Hematopoietic multipotent progenitor cell treated with erythropoietin and hydrocortisone succinate and interleukin-3 and kit ligand, for 4 days (in vitro differentiated cells): ENCODE data around the gene SLC7A1.

Experiments
- DNase-seq: peaks from one replicate; pipeline ENCODE4 v3.0.0-alpha.2; 2015

Gene SLC7A1

DNA sequence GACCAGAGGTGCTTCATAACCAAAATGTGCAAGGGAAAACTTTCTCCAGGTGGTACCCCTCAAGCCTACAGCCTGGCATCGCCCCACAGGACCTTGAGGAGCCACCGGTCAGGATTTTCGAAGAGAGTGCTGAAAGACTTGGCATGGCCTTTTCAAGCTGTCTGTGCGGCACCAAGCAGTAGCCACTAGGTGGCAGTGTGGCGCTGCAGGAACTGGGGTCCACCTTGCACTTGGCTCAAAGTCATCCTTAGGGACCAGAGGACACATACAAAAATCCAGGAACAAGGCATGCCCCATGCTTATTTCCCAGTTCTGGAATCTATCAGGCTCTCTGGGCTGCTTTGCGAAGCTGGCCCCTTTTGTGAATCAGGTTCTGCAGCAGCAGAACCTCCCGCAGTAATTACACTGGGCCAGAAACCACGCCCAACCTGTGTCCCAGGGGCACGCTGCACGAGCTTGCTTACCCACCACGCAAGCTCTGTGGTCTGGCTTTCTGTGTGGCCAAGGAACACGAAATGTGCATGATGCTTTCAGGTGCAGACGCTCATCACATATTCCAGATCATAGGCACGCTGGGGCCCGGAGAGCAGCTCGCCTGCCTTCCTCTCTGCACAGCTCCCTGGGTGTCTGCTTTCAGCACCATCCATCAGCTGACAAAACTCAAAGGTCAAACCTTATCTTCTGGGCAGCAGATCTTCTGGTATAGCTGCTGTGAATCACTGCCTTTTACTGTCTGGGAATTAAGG, 87.2 kb downstream of the SLC7A1 start:
- peak; percentile 85 for DNase-seq

DNA sequence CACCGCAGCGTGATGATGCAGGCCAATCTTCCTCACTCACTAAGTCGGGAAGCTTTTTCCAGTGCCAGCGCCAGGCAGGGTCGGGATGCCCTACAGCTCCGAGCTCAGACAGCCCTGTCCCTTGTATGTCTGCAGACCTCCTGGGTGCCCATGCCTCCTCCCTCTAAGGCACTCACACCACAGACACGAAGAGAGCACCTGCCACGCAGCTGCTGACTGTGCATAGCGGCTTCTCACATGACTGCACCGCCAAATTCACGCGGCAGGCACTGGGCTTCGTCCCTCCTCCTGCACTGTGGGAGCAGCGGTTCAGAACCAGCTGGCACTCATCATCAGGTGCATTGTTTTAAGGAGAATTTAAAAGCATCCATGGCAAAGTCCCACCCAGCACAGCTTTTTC, 88.1 kb downstream of the SLC7A1 start:
- no peak for DNase-seq

DNA sequence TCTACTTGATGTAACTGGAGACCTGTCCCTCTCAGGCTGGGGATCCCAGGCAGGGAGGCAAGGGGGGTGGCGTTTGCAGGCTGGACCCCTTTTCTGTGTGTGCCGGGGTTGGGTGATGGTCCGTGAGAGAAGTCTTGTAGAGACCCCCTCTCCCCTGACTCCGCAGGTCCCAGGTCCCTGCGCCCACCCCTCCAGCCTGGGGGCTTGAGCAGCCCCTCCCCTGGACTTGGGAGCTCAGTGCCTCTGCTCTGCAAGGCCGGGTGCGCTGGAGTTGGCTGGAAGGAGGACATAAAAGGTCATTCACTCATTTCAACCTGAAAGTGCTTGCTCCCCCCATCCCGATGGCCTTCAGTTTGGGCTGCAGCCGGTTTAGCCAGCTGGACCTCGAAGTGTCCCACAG, 89.5 kb downstream of the SLC7A1 start:
- DNase-seq = no peak

DNA sequence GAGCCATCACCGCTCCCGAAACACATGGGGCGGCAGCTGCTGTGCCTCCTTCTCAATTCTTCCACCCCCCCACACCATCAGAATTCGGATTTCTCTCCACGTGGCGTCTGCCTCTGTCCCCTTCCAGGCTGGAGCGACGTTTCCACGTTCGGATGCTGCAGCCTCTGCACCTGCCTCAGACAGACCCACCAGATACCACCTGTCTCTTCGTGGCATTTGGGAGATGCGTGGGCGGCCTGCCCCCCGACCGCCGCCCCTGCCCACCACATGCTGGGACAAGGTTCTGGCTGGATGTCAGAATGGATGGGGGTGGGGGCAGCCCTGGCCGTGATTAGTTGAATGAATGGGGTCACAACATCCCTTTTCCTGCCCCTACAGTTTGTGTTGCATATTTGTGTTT, 90.0 kb downstream of the SLC7A1 start:
- no peak for DNase-seq

DNA sequence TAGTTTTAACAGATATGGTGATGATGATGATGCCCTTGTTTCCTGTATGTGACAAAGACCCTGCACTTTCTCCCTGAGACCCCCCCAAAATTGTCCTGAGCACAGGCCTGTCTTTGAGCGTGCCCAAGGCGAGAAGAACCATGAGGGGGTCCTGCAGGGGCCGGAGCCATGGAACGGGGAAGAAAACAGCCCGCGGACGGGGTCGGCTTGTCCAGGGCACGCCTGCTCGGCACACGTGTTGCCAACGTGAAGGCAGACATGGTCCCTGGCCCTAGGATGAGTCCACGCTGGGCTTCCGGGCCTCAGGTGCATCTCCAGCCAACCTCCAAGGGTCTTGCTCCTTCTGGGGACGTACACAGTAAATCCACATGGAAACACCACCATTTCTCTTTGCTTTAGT, 90.8 kb downstream of the SLC7A1 start:
- DNase-seq = no peak

DNA sequence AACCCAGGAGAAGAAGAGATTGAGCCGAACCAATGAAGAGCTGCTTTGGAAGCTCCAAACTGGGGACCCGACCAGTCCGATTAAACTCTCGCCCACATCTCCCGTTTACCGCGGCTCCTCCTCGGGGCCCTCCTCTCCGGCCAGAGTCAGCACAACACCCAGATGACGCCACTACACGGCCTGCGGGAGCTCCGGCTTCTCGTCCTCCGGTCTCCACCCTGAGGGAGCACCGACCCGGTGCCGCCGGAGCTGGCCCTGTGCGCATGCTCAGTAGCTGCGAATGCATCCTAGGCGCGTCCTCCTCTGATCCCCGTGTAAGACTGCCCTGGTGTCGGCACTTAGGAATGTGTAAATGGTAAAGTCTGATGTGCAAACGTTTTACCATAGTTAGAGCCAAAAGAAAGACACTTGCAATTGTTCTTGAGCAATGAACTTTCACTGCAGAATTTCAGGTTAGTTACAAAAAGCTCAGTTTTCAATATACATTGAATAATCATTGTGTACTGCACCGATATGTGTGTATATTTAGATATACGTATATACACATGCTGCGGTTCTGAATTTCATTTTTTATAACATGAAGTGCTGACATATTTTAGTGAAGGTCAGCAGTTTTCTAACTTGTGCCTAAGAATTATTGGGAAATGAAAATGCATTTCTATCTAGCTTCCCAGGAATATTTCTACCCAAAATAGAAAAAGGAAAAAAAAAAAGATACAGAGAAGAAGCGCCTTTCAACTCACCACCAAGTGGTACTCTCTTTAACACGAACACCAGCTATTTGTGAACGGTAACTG, 92.2 kb downstream of the SLC7A1 start:
- peak; percentile 21 for DNase-seq

DNA sequence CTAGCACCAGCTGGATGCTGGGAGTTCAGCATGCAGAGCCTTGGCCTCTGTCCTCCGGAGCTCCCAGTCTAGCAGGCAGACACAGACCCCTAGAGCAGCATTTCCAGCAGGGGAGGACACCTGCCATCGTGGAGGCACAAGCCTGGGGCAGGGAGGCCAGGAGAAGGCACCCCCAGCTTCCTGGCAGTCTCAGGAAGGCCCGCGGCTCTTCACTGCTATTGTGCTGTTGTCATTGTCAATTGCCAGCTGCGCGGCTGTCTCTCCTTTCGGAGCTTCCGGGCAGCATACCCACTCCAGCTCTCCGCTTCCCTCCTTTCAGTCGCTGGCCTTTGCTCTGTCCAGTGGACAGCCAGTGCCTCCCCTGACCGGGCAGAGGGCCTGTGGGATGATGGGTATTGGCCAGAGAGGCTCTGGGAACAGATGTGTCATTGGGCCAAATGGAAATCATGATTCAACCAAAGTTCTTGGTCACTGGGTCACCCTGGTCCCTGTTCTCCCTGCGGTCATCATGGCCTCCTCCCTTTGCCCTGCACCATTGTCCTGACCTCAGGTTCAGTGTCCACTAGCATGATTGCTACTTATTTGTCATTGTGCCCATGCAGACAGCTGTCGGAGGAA, 93.0 kb downstream of the SLC7A1 start:
- DNase-seq = no peak

DNA sequence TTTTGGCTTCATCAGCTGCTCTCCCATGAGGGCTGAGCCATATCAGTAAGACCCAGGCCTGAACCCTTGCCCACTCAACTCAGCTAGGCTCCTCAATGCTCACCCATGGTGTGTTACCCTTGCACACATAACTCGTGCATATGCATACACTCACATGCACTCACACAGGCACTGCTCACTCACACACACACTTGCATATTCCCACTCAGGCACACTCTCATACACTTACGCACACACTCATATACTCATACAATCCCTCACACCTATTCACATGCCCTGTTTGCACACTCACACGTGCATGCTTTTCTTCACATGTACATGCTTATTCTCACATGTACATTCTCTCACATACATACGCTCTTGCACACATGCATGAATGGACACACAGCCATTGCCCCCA, 93.8 kb downstream of the SLC7A1 start:
- DNase-seq = peak; percentile 27

DNA sequence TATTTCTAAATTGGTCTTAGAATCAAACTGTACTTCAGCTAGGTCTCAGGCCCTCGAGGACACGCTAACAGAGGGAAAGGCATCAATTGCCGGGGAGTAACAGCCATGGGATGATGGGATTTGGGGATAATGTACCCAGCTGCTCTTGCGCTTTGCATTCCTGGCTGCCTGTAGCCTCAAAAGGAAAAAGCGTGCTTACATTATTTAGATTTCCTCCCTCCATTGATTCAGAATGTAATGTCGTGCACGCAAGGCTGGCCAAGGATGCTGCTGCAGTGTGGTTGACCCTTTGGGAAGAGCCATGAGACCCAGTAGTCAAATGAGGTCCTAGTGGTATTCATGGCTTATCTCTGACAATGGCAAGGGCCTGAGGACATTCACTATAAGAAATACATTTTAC, 95.1 kb downstream of the SLC7A1 start:
- DNase-seq = no peak

DNA sequence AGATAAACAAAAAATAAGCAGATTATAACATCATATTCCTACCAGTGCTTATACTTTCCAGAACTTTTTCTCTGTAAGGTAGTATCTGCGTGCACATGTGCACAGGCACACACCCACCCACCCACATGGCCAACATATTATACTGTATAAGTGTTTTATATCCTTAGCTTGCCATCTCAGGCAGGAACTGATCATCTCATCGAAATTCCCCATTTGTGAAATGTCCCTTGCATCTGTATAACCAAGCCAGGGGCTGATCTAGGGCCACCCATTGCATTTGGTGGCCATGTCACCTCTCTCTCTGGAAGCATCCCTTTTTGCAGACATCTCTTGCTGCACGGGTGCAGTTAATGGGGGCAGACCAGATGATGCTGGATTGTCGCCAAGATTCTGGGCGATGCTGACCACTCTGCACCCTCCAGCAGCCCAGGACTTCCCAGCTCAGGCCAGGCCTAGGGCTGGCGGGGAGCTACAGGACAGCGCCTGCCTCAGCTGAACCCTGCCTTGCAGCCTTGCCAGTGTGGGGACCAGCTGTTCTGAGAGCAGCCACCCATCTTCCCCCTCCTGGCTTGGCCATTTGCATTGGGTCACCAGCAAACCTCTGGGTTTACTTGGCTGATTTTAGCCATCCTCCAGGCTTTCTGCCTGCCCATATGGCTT, 95.9 kb downstream of the SLC7A1 start:
- DNase-seq = no peak

DNA sequence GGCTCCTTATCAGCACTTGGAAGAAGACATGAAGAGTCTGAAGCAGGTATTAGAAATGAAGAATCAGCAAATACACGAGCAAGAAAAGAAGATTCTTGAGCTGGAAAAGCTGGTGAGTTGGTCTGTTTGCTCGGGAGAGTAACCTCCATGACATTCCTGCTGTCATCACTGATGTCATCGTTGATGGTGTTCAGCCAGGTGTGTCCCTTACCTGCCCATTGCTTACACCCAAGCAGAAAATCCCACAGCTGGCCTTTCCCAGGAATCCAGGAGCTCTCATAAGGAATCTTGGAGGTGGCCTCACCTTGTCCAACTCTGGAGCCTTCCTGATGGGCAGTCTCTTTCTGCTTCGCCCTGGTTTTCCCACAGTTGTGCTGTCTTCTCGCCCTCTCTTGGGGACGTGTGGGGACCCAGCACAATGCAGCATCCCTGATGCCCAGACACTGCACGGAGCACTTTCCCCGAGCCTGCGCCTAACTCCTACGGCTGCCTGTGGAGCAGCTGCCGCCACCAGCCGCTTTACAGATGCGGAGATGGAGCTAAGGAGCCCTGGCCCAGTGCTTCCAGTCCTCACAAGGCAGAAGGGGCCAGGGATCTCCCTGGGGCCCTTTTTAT, 97.0 kb downstream of the SLC7A1 start:
- no peak for DNase-seq

DNA sequence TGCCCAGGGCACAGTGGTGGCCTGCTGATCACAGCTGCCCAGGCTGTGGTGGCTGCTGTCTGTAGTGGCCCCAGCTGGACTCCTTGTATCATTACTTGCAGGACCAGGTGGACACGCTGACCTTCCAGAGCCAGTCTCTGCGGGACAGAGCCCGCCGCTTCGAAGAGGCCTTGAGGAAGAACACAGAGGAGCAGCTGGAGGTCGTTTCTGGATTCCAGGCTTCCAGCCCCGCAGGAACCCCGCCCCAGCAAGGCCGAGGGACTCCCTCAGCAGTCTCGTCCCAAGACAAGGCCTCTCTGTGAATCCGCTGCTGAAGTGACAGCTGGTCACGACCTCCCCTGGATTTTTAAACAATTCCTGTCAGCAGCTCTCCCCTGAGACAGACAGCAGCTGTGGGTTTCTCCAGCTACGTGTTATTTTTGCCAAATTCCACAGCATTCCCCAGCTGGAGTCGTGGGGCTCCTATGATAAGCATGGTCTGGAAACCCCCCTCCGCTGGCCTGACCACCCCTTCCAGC, 98.3 kb downstream of the SLC7A1 start:
- no peak for DNase-seq

DNA sequence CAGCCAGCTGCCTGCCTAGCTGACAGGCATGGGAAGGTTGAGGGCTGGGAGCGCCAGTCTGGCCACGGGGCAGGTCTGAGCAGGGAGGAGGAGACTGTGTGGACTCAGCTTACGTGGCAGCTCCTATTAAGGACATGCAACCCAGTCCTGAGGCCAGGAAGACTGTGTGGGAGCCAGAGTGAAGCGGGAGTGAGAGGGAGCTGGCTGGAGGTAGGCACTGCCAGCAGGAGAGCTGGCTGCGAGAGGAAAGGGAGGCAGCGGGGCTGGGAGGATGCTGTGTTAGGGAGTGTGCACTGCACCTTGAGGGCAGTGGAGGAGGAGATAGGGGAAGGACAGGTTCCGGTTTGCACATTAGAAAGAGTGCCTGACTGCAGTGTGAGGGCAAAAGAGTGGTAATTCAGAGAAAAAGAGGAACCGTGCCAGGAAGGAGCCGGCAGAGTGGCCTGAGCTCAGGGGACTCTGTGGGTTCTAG, 99.2 kb downstream of the SLC7A1 start:
- peak; percentile 88 for DNase-seq

DNA sequence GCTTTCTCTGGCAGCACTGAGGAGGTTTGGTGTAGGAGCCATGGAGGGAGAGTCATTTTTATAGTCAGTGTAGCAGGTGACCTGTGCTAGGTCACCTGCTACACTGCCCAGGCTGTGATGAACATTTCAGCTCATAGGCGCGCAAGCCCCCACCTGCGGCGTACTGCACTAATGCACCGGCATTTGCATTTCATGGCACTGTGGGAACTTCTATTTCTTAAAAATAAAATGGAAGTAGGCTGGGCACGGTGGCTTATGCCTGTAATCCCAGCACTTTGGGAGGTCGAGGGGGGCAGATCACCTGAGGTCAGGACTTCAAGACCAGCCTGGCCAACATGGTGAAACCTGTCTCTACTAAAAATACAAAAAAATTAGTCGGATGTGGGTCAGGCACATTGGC, 101.0 kb downstream of the SLC7A1 start:
- no peak for DNase-seq

DNA sequence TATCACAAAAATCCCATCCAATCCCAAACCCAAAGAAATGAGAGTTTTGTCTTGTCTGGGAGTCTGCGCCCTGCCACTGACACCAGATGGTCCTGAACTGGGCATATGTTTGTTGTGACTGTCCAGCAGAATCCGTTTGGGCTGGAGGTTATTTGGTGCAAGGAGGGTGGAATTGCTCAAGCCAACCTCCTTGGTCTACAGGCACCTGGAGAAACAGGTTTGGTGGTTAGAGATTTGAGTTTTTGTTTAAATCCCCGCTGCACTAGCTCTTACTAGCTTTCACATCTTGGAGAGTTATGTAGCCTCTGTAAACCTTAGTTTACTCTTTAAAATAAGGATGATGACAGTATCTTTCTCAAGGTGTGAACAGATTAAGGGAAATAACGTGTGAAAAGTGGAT, 101.7 kb downstream of the SLC7A1 start:
- no peak for DNase-seq

DNA sequence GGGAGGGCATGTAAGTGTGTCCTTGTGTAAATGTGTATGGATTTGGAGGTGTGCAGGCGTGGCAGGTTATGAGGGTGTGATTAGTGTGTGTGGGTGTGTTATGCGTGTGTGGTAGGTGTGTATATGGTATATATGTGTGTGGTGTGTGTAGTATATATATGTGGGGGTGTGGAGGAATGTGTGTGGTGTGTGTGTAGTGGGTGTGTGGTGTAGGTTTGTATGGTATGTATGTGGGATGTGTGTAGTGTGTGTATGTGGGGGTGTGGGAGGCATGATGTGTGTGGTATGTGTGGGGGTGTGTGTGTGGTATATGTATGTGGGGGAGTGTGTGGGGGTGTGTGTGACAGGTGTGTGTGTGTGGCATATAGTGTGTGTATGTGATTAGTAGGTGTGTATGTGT, 104.2 kb downstream of the SLC7A1 start:
- no peak for DNase-seq

DNA sequence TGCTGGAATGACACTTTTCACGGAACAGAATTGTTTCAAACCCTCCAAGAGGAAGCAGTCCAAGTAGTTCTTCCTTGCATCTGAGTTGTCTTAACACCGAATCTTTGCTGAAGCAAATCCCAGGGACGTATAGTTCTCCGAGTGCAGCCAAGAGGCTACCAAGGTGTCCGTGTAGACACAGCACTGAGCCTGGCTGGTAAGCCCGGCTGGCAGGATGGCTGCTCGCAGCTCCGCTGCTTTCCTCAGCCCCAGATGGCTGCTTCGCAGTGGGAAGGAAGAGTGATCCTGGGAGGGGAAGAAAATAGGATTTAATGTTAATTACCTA, 105.0 kb downstream of the SLC7A1 start:
- no peak for DNase-seq

DNA sequence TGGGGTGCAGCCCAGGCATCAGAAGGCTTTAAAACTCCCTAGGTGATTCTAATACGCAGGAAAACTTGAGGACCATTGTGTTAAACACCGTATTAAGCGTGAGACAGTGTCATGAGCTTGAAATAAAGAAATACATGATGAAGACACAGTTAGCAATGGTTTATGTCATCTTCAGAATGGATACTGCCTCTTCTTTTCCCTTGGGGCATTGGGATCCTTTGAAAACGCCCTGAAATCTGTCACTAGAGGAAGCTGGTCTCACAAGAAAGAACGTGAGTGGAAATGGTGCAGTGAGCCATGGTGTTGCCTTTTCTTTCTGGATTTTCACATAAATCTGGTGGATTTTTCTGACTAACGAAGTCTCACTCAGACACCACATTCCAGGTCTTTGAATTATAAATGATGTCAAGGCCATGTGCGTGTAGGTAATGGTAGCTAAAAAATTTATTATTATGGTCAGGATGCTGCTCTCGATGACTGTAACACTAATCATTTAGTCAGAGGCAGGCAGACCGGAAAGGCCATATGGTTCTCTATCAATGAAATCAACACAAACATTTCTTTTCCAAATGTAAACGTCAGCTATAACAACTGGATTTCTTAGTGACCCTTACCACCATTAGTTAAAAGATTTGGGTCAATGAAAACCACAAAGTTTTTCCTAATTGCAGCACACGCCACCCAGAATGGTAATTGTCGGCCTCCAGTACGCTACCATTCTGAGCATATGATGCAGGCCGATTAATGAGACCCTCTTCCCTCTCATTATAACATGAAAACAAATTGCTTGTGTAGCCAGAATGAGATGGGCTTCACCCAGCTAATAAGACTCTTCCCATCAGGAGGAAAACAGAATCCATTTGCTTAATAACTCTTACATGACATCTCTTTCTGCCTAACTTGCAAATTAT, 105.6 kb downstream of the SLC7A1 start:
- no peak for DNase-seq

DNA sequence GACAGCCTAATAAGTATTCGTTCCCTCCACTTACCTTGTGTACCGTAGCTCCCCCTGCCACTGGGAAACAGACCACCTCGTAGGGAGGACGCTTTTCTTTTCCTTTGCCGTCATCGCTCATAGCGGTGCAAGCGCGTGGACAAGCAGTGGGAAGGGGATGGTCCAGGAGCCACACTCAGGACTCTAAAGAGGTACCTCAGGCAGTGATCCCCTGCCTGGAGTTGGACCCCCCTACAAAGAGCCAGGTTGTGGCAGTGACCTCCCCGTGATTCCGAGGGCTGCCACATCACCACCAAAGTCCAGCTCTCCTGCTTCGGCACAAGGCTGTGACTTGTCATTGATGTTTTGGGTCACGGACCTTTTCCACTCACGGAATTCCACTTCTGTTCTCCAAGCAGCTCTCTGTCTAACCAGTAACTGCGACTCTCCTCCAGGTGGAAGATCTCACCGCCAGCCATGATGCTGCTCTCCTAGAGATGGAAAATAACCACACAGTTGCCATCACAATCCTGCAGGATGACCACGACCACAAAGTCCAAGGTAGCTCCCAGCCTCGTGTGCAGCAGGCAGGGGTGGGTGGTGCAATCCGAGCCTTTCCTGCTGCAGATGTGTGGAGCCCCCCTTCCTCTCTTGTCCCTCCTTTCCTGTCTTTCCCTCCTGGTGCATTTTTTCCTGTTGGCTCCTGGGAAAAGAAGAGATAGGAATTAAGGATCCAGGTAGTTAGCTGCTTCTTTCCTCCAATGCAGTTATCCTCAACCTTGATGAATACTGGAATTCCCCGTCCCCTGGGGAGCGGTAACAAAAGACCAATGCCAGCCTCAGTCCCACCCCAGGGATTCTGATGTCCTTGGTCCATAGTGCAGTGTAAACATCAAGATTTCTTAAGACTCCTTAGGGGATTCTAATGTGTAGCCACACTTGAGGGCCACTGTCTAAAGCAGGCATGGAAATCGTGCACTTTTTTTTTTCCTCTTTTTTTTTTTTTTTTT, 107.7 kb downstream of the SLC7A1 start:
- no peak for DNase-seq

DNA sequence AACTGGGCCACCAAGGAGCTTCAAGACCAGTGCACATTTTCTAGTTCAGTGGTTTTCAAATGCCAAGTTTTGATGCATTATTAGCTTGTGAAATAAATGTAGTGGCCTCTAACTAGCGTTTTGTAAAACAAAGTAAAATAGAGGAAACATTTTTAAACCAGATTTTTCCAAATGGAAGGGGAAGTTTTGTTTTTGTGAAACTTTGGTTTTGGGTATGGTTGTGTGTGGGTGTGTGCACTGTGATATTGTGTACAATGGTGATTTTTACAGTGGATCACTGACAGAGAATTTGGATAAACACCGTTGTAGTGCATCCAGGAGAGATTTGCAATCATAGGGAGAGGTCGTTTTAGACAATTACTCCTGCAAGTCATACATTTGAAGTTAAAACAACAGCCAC, 108.9 kb downstream of the SLC7A1 start:
- no peak for DNase-seq

DNA sequence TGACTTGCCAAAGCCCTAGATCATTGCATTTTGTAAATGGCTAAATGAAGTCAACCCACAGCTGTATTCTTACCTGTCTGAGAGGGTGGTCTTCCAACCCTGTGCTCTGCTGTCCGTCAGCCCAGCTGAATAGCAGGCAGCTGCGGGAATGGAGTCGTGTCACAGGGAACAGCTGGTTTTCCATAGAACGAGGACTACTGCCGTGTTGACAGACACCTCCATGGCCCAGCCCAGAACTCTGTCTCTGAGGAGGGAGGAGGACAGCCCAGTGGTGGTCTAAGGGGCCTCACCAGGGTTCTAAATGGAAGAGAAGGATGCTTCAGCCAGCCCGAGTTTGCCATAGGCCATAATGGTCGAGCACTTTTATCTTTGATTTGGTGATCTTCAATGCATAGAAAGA, 110.7 kb downstream of the SLC7A1 start:
- DNase-seq = no peak
